ENCODE results near the gene SLC30A9.

DNA sequence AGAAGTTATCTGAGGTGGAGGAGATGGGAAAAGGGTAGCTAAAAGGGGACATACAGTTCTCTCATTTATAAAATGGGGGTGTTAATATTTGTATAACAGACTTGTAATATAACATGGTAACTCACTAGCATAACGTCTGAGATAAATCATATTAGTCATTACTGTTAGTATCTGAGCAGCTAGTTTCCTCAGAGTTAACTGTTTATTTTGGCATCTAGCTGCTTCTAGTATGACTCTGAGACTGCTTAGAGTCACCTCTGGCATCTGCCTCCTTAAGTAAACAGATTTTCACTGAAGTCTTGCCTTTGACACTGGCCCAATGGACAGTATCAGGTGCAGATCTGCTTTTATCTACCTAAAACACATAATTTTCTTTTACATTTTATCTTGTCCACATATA, 58.1 kb downstream of the SLC30A9 start:
- TF ChIP-seq, protein P1, sequence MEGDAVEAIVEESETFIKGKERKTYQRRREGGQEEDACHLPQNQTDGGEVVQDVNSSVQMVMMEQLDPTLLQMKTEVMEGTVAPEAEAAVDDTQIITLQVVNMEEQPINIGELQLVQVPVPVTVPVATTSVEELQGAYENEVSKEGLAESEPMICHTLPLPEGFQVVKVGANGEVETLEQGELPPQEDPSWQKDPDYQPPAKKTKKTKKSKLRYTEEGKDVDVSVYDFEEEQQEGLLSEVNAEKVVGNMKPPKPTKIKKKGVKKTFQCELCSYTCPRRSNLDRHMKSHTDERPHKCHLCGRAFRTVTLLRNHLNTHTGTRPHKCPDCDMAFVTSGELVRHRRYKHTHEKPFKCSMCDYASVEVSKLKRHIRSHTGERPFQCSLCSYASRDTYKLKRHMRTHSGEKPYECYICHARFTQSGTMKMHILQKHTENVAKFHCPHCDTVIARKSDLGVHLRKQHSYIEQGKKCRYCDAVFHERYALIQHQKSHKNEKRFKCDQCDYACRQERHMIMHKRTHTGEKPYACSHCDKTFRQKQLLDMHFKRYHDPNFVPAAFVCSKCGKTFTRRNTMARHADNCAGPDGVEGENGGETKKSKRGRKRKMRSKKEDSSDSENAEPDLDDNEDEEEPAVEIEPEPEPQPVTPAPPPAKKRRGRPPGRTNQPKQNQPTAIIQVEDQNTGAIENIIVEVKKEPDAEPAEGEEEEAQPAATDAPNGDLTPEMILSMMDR (IDR thresholded peaks at IDR 0.05), result no peak
- TF ChIP-seq POLR2AphosphoS5 (IDR thresholded peaks at IDR 0.05; ENCODE audit: low read depth, low read length), result no peak
- no peak for TF ChIP-seq TCF7L2 (IDR thresholded peaks at IDR 0.05; ENCODE audit: low read depth, low read length)
